SK-N-SH treated with all-trans-retinoic acid at 6 μM for 48 hours (cell line): ENCODE results near the gene RAB40A.

Source experiments
- ESRRG ChIP-seq: fragments of 250-450 bp; sonication (Bioruptor Pico); IDR thresholded peaks from 2 replicates; pipeline ENCODE4 v1.6.1; 2021; ENCODE audit warnings: mild to moderate bottlenecking
- ISL1 ChIP-seq: fragments of 250-450 bp; sonication (Bioruptor Pico); IDR thresholded peaks from 2 replicates; pipeline ENCODE4 v2.1.2; 2022; ENCODE audit warnings: mild to moderate bottlenecking, moderate library complexity
- RARB ChIP-seq: fragments of 250-450 bp; sonication (Bioruptor Pico); IDR thresholded peaks from 2 replicates; pipeline ENCODE4 v1.8.0; 2021; ENCODE audit warnings: mild to moderate bottlenecking, moderate library complexity
- ZNF565 ChIP-seq: fragments of 450-650 bp; formaldehyde crosslinking; conservative IDR thresholded peaks from 2 replicates; pipeline ENCODE4 v1.5.0; 2020; ENCODE audit warnings: low read depth, mild to moderate bottlenecking, moderate library complexity
- TF ChIP-seq, protein P1 (sequence below): fragments of 250-450 bp; sonication (Bioruptor Pico); IDR thresholded peaks from 2 replicates; pipeline ENCODE4 v1.8.0; 2021; ENCODE audit warnings: low read depth, mild to moderate bottlenecking, moderate library complexity, borderline replicate concordance

DNA sequence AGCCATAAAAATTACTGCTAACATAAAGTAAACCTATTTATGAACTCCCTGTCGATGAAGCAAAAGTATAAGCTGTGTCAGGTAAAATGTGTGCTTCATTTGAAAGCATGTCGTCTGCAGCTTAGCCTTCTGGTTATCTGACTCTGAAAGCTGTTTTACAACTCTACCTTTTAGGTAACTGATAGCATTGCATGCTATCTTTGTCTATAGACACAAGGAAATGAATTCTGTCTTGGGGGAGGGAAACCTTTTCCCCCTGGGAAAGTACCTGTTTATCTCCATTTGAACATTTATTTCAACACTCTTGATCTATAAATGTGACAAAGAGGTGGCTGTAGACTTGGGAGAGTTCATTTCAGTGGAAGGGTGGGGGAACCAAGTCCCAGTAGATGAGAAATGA lies 51.4 kb downstream of the RAB40A start:
- no peak for TF ChIP-seq ISL1 (CRISPR knock-in tag)
- TF ChIP-seq, protein P1, sequence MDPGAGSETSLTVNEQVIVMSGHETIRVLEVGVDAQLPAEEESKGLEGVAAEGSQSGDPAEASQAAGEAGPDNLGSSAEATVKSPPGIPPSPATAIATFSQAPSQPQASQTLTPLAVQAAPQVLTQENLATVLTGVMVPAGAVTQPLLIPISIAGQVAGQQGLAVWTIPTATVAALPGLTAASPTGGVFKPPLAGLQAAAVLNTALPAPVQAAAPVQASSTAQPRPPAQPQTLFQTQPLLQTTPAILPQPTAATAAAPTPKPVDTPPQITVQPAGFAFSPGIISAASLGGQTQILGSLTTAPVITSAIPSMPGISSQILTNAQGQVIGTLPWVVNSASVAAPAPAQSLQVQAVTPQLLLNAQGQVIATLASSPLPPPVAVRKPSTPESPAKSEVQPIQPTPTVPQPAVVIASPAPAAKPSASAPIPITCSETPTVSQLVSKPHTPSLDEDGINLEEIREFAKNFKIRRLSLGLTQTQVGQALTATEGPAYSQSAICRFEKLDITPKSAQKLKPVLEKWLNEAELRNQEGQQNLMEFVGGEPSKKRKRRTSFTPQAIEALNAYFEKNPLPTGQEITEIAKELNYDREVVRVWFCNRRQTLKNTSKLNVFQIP (CRISPR knock-in tag), result no peak
- TF ChIP-seq ZNF565 (CRISPR knock-in tag), result no peak
- TF ChIP-seq RARB (CRISPR knock-in tag), result no peak
- no peak for TF ChIP-seq ESRRG
